ENCODE data around the gene SIX2. TPM values are rescaled to one million over a fixed set of nuclear protein-coding genes. Genes with fewer than 3 reads are reported as not detected.
A peak's percentile ranks its signal among the peaks of the same experiment; 100 is the strongest.

The SIX2 gene
- total and polyA plus RNA-seq, 2 donors (not counting 3 experiments of a cell fraction or from before 2014, with no cell fraction given) = 0.24 to 0.54 TPM

- dilution Hi-C loops (cut with MboI; ENCODE audit: extremely low pct_ligation_motif_present, low sequenced_read_pairs) = no loop called here
- peak overlapping the region; percentile 27 for H2AFZ ChIP-seq (ENCODE audit: low read depth, low read length)
Observed at GRCh38 chr2:45000921-45001868, 8.1 kb downstream of the SIX2 start.

More at GRCh38 chr2:45000921-45001868, 8.1 kb downstream of the SIX2 start:
- Histone ChIP-seq H3K9ac (replicated peaks; ENCODE audit: extremely low read depth, insufficient read depth, low read length) (no peak overlapping the region), H3K36me3 (ENCODE audit: control insufficient read depth in 2 of 2, extremely low read depth in 1 of 2, insufficient read depth in 2 of 2, low read length in 2 of 2) (no peaks in the 10 kb centered on the region), H4K20me1 (replicated peaks; ENCODE audit: control insufficient read depth, extremely low read depth, insufficient read depth, low read length) (no peaks in the 10 kb centered on the region), H3K4me1 (ENCODE audit: control insufficient read depth, extremely low read depth, insufficient read depth, low read length) (peaks cover 14% of the 10 kb centered on the region), H3K4me3 (replicated peaks in 1 of 3; ENCODE audit: insufficient read depth in 1 of 3, low read depth in 1 of 3, low read length in 3 of 3) (peak overlapping the region in 2 of 3 experiments; percentile 19 to 34), H3K27me3 (ENCODE audit: control insufficient read depth in 2 of 2, insufficient read depth in 2 of 2, low read length in 2 of 2) (peaks cover 84 to 96% of the 10 kb centered on the region in 2 experiments), H3K9me1 (replicated peaks; ENCODE audit: control insufficient read depth, extremely low read depth, insufficient read depth, low read length) (no peaks in the 10 kb centered on the region), H3K4me2 (ENCODE audit: insufficient read depth, low read length) (peak overlapping the region; percentile 67), H3K27ac (ENCODE audit: insufficient read depth, low read depth, low read length) (no peak overlapping the region), H3K79me2 (ENCODE audit: control insufficient read depth, insufficient read depth, low read length) (no peaks in the 10 kb centered on the region), H3K9me3 (replicated peaks; ENCODE audit: control insufficient read depth, insufficient read depth, low read length) (no peaks in the 10 kb centered on the region)
- ChIA-PET POLR2A (interaction anchor here (0.6 kb wide), 1 partner anchor 81 kb away, joined by 5 read pairs; no protein-coding TSS in a partner anchor), CTCF (interaction anchor here (0.6 to 3.3 kb wide), 5 partner anchors 20 to 812 kb away, joined by 3 to 20 read pairs (median 4); no protein-coding TSS in a partner anchor)
- peak; percentile 8 for FAIRE-seq
- no TSS peak for BruUV-seq (replicated peaks)
- DNase-seq (ENCODE audit: low read depth, low spot score) = peak; percentile 14
- intact Hi-C loops (cut with micrococcal nuclease) = no loop called here
- TF ChIP-seq EZH2 (IDR thresholded peaks at IDR 0.05; ENCODE audit: borderline replicate concordance, low read depth, low read length, severe bottlenecking) = peak; percentile 75
- TF ChIP-seq MYC (IDR thresholded peaks at IDR 0.05; ENCODE audit: low read depth, low read length) = no peak
- TF ChIP-seq MAX (IDR thresholded peaks at IDR 0.05; ENCODE audit: insufficient read depth, insufficient read length) = no peak
- no peak for TF ChIP-seq CTCF (IDR thresholded peaks at IDR 0.05; ENCODE audit: extremely low read depth in 1 of 2, insufficient read depth in 1 of 2, low read depth in 1 of 2, low read length in 2 of 2)

Measured in endothelial cell of umbilical vein (primary cell).